Left kidney (tissue), 8 donors: ENCODE results near the gene PAK2. TPM values are rescaled to one million over a fixed set of nuclear protein-coding genes. Genes with fewer than 3 reads are reported as not detected.
"Not testable (repeated sequence)": the region's sequence is repeated elsewhere in the genome, so short reads cannot be mapped to it uniquely, and the experiment has no call there.

Experiments
- DNase-seq: peaks from one replicate; pipeline ENCODE4 v3.0.0-alpha.2; 2013
- long read RNA-seq, 8 donors: transcript quantifications; one replicate each; lab custom pipeline, GENCODE V29; 2026
- polyA plus RNA-seq: library from polyadenylated mRNA; unstranded; fragments of 120-200 nt; gene quantifications from one replicate; pipeline ENCODE4 v1.2.1, GENCODE V29; 2013; ENCODE audit not compliant: insufficient read length

Gene PAK2
- 88.6 TPM for polyA plus RNA-seq
- long read RNA-seq, donor 1, full-length matches to known transcripts = 9 of 31 reads
- long read RNA-seq, donor 1, partial matches to known transcripts = 22 of 31 reads
- long read RNA-seq, donor 1, other reads (novel, unspliced or antisense) = 0 of 31 reads
- long read RNA-seq, donor 2, full-length matches to known transcripts = 6 of 16 reads
- long read RNA-seq, donor 2, partial matches to known transcripts = 10 of 16 reads
- long read RNA-seq, donor 2, other reads (novel, unspliced or antisense) = 0 of 16 reads
- long read RNA-seq, donor 3, full-length matches to known transcripts = 7 of 7 reads
- long read RNA-seq, donor 3, partial matches to known transcripts = 0 of 7 reads
- long read RNA-seq, donor 3, other reads (novel, unspliced or antisense) = 0 of 7 reads
- long read RNA-seq, donor 4, partial matches to known transcripts = 0 of 1 reads
- long read RNA-seq, donor 4, other reads (novel, unspliced or antisense) = 0 of 1 reads
- long read RNA-seq, donor 5, full-length matches to known transcripts = 7 of 7 reads
- long read RNA-seq, donor 5, partial matches to known transcripts = 0 of 7 reads
- long read RNA-seq, donor 5, other reads (novel, unspliced or antisense) = 0 of 7 reads
- long read RNA-seq, donor 6, full-length matches to known transcripts = 6 of 13 reads
- long read RNA-seq, donor 6, partial matches to known transcripts = 7 of 13 reads
- long read RNA-seq, donor 6, other reads (novel, unspliced or antisense) = 0 of 13 reads
- long read RNA-seq, donor 7, full-length matches to known transcripts = 12 of 17 reads
- long read RNA-seq, donor 7, partial matches to known transcripts = 5 of 17 reads
- long read RNA-seq, donor 7, other reads (novel, unspliced or antisense) = 0 of 17 reads
- long read RNA-seq, donor 8, full-length matches to known transcripts = 1 of 1 reads
- long read RNA-seq, donor 8, partial matches to known transcripts = 0 of 1 reads
- long read RNA-seq, donor 8, other reads (novel, unspliced or antisense) = 0 of 1 reads

GRCh38 chr3:196739671-196740480, at the start of gene PAK2:
TSS of gene PAK2 (plus strand) at chr3:196739857. CDS start at chr3:196782647, 42,790 bp downstream.
- peak; percentile 84 for DNase-seq

GRCh38 chr3:196689941-196690660, 49.6 kb upstream of the PAK2 start:
- no peak for DNase-seq

GRCh38 chr3:196691386-196691785, 48.3 kb upstream of the PAK2 start:
- no peak for DNase-seq

GRCh38 chr3:196694202-196694638, 45.4 kb upstream of the PAK2 start:
- DNase-seq = no peak

GRCh38 chr3:196694941-196695848, 44.5 kb upstream of the PAK2 start:
- no peak for DNase-seq

- DNase-seq = no peak
Measured at GRCh38 chr3:196695849-196696226, 43.8 kb upstream of the PAK2 start.

GRCh38 chr3:196697270-196697669, 42.4 kb upstream of the PAK2 start:
- no peak for DNase-seq

- no peak for DNase-seq
Measured at GRCh38 chr3:196699749-196700148, 39.9 kb upstream of the PAK2 start.

- DNase-seq = no peak
Measured at GRCh38 chr3:196700801-196701200, 38.9 kb upstream of the PAK2 start.

GRCh38 chr3:196706327-196706726, 33.3 kb upstream of the PAK2 start:
- DNase-seq = no peak

GRCh38 chr3:196706731-196707130, 32.9 kb upstream of the PAK2 start:
- DNase-seq = no peak

- DNase-seq = no peak
Measured at GRCh38 chr3:196707566-196707965, 32.1 kb upstream of the PAK2 start.

- DNase-seq = no peak
Measured at GRCh38 chr3:196708467-196708866, 31.2 kb upstream of the PAK2 start.

GRCh38 chr3:196711838-196712513, 27.7 kb upstream of the PAK2 start, which contains the start of the genes CEP19 and PIGX:
TSS of gene CEP19 (minus strand) at chr3:196712250. CDS start at chr3:196708657, 3,593 bp downstream.
TSS of gene PIGX (plus strand) at chr3:196712377.
- DNase-seq = peak; percentile 88

GRCh38 chr3:196712514-196713413, 26.9 kb upstream of the PAK2 start:
- no peak for DNase-seq

GRCh38 chr3:196717162-196717561, 22.5 kb upstream of the PAK2 start:
- not testable (repeated sequence) for DNase-seq

- no peak for DNase-seq
Measured at GRCh38 chr3:196721097-196721496, 18.6 kb upstream of the PAK2 start.
